ENCODE data around the gene ENTPD7.

Gene ENTPD7, protein sequence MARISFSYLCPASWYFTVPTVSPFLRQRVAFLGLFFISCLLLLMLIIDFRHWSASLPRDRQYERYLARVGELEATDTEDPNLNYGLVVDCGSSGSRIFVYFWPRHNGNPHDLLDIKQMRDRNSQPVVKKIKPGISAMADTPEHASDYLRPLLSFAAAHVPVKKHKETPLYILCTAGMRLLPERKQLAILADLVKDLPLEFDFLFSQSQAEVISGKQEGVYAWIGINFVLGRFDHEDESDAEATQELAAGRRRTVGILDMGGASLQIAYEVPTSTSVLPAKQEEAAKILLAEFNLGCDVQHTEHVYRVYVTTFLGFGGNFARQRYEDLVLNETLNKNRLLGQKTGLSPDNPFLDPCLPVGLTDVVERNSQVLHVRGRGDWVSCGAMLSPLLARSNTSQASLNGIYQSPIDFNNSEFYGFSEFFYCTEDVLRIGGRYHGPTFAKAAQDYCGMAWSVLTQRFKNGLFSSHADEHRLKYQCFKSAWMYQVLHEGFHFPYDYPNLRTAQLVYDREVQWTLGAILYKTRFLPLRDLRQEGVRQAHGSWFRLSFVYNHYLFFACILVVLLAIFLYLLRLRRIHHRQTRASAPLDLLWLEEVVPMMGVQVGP

DNA sequence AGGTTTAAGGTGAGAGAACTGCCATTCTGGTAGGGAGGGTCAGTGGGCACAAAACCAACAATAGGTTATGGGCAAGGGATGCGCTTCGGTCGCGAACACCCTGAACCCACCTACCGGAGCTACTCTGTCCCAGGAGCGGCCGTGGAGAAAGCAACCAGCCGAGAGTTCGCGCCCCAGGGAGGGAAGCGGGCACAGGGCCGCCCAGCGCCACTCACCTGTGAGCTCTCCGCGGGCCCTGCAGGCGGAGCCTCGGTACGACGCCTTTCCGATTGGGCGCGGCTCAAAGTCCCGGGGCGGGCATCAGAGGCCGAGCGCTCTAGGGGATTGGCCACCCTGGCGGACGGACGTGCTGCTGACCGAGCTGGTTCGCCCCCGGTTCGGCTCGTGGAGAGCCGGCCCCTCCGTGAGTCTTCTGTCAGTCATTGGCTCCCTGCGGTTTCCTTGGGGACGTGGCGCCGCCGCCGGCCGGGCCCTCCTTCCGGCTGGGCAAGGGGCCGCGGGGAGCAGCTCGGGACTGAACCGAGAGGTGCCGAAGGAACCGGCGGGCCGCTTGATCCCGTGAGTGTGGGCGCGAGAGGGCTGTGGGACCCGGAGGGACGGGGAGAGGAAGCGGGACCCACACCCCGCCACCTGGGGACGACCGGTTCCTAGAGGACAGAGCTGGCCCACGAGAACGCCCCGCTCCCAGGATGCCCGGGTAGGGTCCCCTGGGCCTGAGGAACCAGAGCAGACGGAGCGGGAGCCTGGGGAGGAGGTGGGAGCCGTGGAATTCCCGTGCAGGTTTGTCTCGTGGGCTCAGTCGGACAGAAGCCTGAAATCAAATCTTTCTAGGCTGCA is at the start of gene ENTPD7:
TSS of gene ENTPD7 (plus strand) at position 479 of the 837 bp plus-strand sequence. CDS start 448 bp downstream, outside the sequence.
- Histone ChIP-seq H3K9me3 (ENCODE audit: severe bottlenecking) (no peaks in the 10 kb centered on the region), H3K36me3 (peaks cover 12% of the 10 kb centered on the region), H3K27ac (peak within 1 kb of the TSS; percentile 66), H3K4me3 (ENCODE audit: low read depth, low read length) (peak within 1 kb of the TSS; percentile 96), H3K27me3 (ENCODE audit: insufficient read depth, low read depth, severe bottlenecking) (no peaks in the 10 kb centered on the region)
- TF ChIP-seq, protein P1, sequence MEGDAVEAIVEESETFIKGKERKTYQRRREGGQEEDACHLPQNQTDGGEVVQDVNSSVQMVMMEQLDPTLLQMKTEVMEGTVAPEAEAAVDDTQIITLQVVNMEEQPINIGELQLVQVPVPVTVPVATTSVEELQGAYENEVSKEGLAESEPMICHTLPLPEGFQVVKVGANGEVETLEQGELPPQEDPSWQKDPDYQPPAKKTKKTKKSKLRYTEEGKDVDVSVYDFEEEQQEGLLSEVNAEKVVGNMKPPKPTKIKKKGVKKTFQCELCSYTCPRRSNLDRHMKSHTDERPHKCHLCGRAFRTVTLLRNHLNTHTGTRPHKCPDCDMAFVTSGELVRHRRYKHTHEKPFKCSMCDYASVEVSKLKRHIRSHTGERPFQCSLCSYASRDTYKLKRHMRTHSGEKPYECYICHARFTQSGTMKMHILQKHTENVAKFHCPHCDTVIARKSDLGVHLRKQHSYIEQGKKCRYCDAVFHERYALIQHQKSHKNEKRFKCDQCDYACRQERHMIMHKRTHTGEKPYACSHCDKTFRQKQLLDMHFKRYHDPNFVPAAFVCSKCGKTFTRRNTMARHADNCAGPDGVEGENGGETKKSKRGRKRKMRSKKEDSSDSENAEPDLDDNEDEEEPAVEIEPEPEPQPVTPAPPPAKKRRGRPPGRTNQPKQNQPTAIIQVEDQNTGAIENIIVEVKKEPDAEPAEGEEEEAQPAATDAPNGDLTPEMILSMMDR (IDR thresholded peaks at IDR 0.05; ENCODE audit: low read depth, low read length) = no peak
- DNase-seq = peak; percentile 97

DNA sequence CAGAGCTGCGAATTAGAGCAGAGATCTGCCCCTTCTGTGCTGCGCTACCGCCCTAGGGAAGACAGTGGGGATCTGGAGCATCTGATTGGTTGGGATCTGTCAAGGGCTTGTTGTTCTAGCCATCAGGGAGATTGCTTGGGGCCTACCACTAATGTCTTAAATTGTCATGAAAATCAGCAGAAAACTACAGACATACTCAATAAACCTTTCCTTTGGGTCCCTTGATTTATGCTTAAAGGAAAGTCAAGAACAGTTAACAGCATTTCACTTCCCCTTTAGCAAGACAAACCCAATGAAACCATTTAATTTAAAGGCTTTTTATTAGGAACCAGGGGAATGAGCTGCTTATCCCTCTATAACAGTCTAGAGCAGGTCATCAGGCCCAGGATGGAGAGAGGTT is 49.1 kb upstream of the ENTPD7 start:
- Histone ChIP-seq H3K9me3 (ENCODE audit: severe bottlenecking) (no peaks in the 10 kb centered on the region), H3K36me3 (peaks cover 11% of the 10 kb centered on the region), H3K4me3 (ENCODE audit: low read depth, low read length) (no peak overlapping the region), H3K27ac (no peak overlapping the region), H3K27me3 (ENCODE audit: insufficient read depth, low read depth, severe bottlenecking) (no peaks in the 10 kb centered on the region)
- DNase-seq = no peak
- TF ChIP-seq, protein P1 (IDR thresholded peaks at IDR 0.05; ENCODE audit: low read depth, low read length) = no peak

DNA sequence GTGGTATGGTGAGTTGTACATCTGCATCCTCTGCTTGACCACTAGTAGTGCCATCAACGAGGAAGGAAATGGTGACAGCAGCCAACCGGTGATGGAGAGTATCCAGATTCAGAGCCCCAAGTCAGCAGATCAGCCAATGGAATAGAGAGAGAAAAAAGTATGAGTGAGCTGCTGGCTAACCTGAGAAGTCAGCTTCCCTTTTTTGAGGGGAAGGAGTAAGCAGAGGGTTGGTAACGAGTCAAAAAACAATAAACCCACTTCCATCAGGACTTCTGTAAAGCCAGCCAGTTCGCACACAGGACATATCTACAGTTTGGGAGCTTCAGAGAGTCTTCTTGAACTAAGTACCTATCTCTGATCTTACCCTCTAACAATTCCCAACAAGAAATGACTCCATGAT is 48.0 kb upstream of the ENTPD7 start:
- Histone ChIP-seq H3K27me3 (ENCODE audit: insufficient read depth, low read depth, severe bottlenecking) (no peaks in the 10 kb centered on the region), H3K9me3 (ENCODE audit: severe bottlenecking) (no peaks in the 10 kb centered on the region), H3K36me3 (peaks cover 11% of the 10 kb centered on the region), H3K27ac (no peak overlapping the region), H3K4me3 (ENCODE audit: low read depth, low read length) (no peak overlapping the region)
- no peak for DNase-seq
- TF ChIP-seq, protein P1 (IDR thresholded peaks at IDR 0.05; ENCODE audit: low read depth, low read length) = no peak

DNA sequence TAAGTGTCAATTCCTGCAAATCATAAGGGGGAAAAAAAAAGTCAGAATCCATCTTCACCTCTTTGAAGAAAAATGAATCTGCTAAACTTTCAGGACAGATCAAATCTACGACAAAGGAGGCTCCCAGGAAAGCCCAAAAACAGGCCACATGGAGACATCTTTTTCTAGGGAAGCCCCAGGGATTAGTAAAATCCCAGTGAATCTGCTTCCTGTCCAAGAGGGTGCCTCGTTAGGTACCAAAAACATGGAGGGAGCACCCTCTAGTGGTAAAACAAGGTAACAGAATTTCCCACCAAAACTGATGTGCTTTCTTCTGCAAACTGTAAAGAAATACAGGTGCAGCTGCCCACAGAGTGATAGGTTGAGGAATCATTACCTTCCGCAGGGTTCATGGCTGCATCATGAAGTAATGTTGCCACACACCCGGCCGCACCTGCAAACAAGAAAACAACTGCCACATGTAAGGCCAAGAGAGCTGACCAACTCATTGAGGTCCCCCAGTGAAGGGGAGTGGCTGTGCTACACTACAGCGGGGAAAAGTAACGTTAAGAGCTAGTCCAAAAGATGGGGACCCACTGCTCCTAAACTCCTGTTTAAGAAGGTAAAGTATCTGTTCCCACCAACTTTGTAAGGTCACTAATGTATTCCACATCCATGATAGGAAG is 47.0 kb upstream of the ENTPD7 start:
- H3K9me3 ChIP-seq (ENCODE audit: severe bottlenecking) = no peaks in the 10 kb centered on the region
- peaks cover 13% of the 10 kb centered on the region for H3K36me3 ChIP-seq
- DNase-seq = peak; percentile 53
- H3K27me3 ChIP-seq (ENCODE audit: insufficient read depth, low read depth, severe bottlenecking) = no peaks in the 10 kb centered on the region
- H3K27ac ChIP-seq = no peak overlapping the region
- TF ChIP-seq, protein P1 (IDR thresholded peaks at IDR 0.05; ENCODE audit: low read depth, low read length) = peak; percentile 79
- H3K4me3 ChIP-seq (ENCODE audit: low read depth, low read length) = no peak overlapping the region

DNA sequence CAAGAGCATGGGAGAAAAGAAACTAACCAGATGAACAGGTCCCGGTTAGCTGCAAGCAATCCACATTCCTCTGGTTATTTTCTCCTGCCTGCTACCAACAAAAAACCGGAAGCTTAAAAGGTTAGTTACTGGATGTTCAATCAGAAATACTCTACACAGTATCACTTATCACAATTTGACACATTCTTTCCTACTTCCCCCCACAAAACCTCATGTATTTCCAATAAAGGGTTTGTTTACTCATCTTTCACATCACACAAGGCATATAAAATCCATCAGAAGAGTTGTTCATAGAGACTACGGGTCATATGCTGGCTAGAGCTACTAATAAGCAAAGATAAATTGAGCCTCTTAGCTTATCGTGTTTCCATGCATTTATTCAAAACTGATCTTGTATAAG is 43.9 kb upstream of the ENTPD7 start:
- TF ChIP-seq, protein P1 (IDR thresholded peaks at IDR 0.05; ENCODE audit: low read depth, low read length) = no peak
- Histone ChIP-seq H3K27ac (no peak overlapping the region), H3K36me3 (peaks cover 17% of the 10 kb centered on the region), H3K4me3 (ENCODE audit: low read depth, low read length) (no peak overlapping the region), H3K9me3 (ENCODE audit: severe bottlenecking) (no peaks in the 10 kb centered on the region), H3K27me3 (ENCODE audit: insufficient read depth, low read depth, severe bottlenecking) (no peaks in the 10 kb centered on the region)
- DNase-seq = no peak
